Stimulated activated CD8-positive, alpha-beta memory T cell treated with anti-CD3 and anti-CD28 coated beads, Interleukin-4, amount 100 ng/mL, for 24 hours (primary cell): ENCODE results near the gene CCDC197.

Experiments
- DNase-seq: peaks from one replicate; pipeline ENCODE4 v3.0.0-alpha.2; 2020; ENCODE audit warnings: low read depth

The CCDC197 gene

DNA sequence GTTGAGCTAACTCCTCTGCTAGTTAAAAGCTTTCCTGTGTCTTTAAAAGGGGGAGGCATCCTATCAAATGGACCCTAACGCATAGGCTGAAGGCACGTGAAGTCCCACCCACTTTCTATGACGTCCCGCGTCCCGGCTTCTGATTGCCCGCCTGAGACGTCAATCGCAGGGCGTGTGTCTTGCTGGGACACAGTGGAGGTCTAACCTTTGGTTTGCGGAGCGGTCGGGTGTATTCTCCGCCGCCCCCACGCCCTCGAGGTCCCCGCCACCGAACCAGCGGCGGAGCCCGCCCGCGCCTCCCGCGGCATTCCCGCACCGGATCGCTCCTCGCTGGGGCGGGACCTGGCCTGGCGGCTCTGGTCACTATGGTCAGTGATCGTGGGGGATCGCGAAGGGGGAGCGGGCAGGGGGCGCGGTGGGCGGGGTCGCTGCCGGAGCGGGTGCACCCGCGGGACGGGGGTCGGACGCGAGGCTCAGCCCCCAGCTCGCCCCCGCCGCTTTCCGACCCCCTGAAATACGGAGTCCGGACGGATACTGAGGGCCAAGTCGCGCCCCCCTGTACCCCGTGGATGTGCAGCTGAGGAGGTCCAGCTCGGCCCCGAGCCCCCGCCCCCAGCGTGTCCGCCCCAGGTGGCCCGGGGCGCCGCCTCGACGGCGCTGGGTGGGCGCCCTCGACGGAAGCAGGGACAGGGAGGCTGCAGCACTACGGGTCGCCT, 29.2 kb downstream of the CCDC197 start, which contains the start of gene OTUB2:
OTUB2 (plus strand) TSS at position 168 of the 716 bp plus-strand sequence; CDS start at position 366, 198 bp downstream.
- DNase-seq, result peak; percentile 94

DNA sequence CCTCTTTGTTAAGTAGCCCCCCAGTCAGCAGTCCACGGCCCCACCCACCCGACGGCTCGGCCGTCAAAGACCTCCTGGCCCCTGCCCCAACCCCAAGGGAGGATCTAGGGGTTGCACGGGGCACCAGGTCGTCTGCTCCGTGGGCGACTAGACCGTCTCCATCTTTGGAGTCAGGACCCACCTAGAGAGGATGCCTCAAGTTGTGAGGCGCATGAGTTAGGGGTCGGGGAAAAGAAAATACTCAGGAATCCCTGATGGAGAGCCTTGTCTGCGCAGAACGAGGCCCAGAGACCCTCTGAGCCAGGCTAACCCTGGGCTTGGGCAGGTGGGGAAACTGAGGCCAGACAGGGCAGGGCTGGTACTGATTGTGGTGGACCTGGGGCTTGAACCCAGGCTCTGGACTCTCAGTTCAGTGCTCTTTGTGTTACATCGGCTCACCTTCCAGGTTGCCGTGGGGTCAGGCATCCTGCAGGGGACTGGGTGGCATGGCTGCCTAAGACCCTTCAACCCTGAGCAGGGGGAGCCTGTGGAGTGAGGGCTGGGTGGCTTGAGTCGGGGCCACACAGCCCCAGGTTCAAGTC, 29.9 kb downstream of the CCDC197 start:
- DNase-seq, result no peak

DNA sequence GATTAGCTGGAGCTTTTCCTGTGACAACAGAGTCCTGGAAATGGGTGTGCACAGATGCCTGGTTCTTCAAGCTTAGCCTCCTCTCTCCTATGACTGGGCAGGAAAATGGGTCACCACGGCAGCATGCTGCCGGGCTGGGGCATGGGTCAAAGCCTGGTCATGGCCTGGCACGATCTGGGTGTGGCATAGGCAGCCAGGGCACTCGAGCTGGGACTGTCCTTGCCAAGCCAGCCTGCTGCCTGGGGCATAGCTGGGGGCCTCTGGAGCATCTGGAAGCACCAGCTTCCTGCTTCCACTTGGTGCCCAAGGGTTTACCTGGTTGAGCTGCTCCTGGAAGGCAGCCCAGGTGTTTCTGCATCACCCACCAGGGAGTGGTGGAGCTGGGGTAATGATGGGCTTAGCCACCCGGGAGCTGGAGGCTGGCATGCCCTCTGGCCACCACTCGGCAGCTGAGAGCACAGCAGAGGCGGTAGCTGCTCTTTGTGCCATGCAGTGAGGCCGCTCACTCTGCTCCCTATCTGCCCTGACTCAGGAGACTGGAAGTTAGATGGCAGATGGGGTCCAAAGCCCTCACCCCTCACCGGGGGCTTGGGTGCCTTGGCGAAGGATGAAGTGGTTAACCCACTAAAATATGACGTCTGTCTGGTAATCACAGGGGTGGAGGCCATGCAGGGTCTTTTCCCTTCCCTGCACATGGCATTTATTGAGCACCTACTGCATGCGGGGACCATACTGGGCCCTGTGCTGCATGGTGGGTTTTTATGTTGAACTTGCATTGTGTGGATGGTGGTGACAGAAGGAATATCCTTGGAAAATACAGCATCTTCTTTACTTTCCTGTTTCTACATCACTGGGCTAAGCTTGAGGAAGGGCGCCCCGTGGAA, 30.7 kb downstream of the CCDC197 start:
- DNase-seq, result no peak

DNA sequence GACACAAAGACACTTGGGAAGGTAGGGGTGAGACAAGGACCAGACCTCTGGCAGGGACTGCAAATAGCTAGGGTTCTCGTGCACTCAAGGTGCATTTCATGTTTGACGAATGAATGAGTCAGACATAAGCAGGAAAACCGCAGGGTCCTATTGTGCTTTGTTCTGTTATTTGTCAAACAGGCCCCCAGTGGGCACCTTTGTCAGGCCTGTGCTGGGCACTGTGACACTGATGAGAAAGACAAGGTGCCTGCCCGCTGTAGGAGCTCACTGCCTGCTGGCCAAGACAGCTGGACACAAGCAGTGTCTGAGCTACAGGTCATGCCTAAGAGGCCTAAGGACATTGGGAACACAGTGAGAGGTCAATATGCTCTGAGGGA, 31.3 kb downstream of the CCDC197 start:
- no peak for DNase-seq

DNA sequence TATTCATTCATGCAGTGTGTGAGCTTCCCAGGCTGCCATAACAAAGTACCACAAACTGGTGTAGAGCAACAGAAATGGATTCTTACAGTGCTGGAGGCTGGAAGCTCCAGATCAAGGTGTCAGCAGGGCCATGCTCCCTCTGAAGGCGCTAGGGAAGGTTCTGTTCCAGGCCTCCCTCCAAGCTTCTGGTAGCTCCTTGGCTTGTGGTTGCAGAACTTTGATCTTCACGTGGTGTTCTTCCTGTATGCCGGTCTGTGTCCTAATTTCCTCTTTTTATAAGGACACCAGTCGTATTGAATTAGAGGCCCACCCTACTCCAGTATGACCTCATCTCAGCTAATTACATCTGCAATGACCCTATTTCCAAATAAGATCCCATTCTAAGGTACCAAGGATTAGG, 32.2 kb downstream of the CCDC197 start:
- DNase-seq, result no peak

DNA sequence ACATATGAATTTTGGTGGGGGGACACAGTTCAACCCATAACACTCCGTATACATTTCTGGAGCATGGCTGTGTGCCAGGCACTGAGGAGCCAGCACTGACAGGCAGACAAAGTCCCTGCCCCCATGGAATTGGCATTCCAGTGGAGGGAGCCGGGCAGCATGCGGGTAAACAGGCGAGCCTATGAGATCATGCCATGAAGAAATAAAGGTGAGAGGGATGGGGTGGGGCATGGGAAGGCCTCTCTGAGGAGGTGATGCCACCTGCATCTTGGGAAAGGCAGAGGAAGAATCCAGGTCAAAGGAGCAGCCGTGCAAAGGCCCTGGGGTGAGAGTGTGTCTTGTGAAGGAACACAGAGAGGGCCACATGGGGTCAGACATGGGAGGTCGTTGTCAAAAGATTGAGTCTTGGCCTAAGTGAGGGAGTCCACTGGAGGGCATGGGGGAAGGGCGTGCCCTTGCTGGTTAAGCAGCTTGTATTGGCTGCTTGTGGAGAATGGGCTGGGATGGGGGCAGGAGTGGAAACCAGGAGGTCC, 32.6 kb downstream of the CCDC197 start:
- no peak for DNase-seq

DNA sequence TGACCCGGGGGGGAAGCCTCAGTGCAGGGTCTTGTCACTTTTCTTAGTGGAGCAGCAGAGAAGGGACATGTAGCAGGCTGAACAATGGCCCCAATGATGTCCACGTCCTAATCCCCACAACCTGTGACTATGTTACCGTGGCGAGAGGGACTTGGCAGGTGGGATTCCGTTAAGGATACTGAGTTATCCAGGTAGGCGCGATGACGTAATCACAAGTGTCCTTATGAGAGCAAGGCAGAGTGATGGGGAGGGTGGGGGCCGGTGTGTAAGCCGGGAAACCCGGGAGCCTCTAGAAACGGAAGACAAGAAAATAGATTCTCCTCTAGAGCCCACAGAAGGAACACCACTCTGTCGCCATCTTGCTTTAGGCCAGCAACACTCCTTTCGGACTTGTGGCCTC, 33.5 kb downstream of the CCDC197 start:
- no peak for DNase-seq

DNA sequence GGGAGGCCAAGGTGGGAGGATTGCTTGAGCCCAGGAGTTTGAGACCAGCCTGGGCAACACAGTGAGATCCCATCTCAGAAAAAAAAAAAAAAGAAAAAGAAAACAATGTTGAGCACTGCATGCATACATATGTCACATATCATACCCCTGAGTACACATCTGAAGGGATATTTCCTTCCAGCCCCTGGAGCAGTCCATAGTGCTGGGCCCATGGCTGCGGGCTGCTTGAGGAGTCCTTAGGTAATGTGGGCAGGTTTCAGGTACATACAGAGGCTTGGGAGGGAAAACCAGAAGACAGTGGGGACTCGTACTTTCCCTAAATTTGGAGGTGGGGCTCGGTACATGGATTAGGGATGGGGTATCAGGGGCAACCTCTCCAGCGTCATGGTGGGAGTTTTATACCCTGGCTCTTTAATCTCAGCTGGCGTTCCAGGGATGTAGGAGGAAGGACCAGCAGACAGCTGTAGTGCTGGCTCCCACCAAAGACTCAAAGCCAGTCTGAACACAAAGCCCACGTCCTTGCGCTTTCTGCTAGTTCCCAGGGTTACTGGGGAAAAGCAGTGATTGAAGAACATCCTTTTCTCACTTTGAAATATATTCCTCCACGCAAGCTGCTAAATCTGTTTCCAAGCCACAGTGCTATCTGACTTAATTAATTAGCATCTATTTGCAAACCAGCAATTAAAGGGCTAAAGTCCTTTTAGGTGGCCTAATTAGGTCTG, 34.2 kb downstream of the CCDC197 start:
- no peak for DNase-seq

DNA sequence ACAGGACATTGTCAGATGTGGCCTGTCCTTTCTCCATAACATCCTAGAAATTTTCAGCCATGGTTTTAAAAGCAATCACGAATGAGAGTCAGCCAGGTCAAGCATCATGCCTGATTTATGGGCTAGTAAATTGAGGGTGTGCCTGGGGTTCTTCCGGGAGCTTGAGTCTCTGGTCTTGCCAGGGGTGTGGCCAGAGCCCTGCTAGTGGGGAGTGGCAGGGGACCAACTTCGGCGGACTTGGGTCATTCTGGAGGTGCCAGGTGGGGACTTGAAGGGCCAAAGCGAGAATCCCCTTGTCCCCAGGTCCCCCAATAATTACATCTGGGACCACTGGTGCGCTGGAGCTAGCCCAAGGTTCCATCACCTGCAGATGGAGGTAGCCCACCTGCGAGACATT, 34.8 kb downstream of the CCDC197 start:
- no peak for DNase-seq

DNA sequence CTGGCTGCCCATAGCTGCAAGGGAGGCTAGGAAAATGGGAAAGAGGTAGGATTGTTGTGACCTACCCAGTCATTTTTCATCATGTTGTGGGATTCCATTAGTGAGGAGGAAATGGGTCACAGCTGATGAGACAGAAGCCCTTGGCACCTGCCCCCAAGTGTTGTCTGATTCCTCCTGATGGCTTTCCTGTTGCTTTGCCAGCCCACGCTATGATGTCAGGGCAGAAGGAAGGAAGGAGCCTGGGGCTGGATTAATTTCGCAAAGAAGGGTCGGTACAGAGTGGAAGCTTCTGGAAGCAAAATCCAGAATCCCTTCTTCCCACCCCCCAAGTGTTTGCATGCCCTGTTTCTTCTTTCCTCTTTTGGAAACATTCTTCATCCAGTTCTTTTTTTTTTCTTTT, 37.8 kb downstream of the CCDC197 start:
- DNase-seq, result no peak

DNA sequence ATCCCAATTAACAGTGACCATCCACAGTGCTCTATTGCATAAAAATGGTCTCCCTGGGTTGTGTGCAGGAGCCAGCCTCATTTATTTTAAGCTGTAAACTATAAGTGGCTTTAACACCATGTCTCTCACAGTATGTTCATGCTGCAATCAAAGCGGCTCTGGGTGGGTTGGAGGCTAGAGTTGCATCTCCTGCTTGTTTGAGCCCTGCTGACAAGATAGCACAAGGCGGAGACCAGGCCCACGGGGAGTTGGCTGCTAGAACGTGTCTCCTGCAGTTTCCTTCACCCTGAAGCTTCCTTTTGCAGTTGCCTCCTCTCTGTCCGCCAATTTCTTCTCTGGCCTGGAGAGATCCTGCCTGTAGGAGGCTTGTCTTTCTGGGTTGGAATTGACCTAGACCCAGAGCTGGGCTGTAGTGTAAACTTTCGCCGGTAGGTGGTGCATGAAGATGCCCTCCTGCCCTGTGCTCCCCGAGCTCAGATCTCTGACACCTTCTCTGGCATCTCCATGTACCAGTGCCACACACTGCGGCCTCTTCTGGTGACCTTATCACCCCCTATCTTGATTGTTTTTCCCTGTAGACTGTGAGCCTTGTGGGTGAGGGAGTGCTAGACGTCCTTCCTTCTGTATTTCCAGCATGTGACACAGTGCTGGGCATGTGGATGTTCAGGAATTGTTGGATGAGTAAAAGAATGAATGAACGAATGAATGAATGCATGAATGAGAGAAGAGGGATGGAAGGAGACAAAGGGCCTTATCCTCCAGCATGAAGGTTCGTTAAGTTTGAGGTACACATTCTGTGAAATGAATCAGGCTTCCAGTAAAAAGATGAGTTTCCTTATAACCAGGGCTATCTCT, 39.4 kb downstream of the CCDC197 start:
- peak; percentile 63 for DNase-seq

DNA sequence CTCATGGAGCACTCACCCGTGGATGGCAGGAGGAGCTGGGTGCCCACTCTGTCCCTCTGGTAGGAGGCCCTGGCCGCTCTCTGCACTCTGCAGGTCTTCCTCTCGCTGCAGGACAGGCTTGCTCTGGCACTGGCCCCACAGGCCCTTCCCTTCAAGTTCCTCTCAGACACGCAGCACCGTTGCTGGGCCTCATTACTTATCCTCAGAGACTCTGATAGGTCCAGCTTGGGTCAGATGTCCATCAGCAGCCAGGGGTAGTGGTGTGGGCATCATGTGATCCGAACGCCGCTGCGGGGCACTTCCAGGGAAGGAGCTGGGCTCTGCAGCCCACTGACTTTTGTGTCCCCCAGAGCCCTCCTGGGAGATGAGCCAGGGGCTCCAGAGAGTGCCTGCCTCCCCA, 40.9 kb downstream of the CCDC197 start:
- DNase-seq, result no peak

DNA sequence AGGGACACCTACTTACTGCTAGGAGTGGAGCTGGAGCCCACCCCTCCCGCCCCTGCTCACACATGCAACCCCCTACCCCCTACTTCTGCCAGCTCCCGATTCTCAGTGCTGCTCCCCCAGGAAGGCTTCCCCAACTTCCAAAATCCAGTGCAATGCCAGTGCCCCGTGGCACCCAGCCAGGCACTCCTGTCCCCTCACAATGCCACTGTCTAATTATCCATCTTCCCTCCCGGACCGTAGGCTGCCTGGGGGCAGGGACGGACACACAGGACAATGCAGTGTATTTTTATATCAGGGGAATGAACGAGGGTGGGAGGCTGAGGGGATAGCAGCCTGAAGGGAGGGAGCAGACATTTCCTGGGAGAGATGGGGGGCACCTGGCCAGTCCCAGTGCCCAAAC, 41.4 kb downstream of the CCDC197 start:
- DNase-seq, result no peak

DNA sequence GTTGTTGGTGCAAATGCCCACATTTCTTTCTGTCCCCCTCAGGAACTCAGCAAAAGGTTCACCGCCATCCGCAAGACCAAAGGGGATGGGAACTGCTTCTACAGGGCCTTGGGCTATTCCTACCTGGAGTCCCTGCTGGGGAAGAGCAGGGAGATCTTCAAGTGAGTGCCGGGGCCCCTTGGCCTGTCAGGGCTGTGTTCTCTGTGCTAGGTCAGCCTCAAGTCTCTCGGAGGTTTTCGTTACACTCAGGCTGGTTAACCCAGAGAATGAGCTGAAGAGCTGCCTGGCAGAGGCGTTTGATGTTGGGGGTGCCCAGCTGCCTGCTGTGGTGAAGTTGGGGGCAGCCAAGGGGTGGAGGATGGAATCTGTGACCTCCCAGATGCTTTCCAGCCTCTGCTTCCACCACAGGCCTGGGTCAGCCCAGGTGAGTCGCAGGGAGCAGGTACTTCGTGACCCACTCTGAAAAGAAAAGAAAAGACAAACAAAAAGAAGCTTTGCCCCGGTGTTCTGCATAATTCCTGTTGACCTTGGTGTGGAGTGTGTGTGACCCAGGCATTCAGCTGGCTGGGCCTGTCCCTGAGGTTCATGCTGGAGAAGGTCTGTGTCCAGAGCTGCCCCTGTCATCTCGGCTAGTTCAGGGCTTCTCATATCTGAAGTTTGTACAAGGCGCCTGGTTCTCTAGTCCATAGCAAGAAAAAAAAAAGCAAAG, 42.0 kb downstream of the CCDC197 start:
- no peak for DNase-seq

DNA sequence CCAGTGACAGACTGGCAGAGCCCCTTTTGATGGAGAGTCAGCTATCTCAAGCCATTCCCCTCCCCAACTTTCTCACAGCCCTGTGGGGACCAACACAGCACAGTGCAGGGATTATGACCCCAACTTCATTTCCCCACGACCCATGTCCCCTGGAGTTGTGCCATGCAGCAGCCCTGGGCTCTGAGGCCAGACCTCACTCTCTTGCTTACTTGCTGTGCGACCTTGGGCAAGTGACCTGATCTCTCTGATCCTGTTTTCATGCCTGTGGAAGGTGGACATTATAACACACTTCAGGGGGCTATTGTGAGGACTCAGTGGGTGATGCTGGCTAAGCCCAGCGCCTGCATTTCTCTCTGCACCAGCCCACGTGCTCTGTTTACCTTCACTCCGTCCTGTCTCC, 43.1 kb downstream of the CCDC197 start:
- DNase-seq, result no peak

DNA sequence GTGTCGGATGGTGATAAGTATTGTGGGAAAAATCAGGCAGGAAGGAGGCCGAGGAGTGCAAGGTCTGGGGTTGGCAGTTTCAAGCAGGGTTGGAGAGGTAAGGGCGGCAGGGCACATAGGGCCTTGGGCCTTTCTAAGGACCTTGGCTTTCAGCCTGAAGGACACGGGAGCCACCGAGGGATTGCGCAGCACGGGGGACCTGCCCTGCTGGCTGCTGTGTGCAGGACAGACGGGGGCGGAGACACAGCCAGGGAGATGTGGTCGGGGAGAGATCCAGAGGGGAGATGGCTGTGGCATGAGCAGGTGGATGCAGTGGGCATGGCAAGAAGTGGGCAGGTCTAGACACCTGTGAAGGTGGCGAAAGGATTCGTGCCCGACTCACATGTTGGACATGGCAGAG, 43.7 kb downstream of the CCDC197 start:
- no peak for DNase-seq

DNA sequence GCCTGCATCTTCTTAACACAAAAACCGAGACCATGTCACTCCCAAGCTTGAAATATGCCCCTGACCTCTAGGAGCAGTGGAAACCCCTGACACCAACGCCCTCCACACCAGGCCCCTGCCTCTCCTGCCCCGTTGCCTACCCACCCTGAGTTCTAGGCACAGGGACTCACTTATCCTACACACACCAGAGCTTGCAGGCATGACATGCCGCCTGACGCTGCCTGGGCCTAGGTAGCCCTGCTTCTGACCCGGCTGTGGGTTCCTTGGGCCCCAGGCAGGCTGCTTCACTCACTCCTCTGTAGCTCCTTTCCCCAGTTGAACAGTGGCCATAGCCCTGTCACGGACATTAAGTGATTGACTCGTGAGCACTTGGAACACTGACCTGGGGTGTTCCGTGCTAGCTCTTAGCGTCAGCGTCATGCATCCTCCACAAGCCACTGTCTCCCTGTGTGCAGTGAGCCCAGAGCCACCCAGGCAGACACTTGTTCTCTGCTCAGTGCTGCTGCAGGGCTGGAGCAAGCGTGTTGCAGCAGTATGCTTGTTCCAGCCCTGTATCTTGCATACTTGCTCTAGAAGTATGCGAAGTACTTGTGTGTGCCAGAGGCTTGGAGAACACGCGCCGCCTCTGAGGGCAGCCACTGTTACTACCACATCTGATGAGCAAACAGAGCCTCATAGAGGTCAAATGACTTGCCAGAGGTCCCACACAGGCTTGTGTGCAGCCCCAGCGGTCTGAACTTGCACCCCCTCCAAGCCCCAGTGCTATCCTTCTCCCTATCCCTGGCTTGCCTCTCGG, 44.6 kb downstream of the CCDC197 start:
- no peak for DNase-seq

DNA sequence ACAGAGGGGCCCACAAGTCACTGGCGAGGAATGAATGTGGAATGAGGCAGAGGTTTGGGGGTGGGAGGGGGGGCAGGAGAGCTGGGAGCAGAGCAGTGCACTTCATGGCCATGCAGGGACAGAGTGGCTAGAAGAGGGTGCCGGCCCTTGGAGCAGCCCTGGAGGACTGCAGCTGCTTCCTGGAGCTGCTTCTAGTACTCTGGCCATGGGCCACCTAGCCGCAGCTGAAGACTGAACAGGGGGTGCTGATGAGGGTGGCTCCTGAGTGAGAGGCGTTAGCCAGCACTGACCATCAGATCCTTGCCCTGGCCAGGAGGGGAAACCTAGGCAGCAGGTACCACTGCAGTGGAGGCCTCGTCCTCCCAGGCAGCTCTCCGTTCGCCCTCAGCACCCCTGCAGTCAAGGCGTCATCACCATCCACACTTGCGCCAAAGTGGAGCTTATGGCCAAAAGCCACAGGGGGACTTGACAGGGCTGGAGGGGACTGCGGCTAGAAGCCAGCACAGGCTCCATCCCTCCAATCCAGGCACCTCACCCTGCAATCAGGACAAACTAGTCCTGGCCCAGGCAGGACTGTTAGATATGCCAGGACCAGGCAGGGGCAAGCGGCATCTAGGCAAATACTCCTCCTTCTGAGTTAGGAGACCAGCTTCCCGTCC, 45.5 kb downstream of the CCDC197 start:
- DNase-seq, result no peak

DNA sequence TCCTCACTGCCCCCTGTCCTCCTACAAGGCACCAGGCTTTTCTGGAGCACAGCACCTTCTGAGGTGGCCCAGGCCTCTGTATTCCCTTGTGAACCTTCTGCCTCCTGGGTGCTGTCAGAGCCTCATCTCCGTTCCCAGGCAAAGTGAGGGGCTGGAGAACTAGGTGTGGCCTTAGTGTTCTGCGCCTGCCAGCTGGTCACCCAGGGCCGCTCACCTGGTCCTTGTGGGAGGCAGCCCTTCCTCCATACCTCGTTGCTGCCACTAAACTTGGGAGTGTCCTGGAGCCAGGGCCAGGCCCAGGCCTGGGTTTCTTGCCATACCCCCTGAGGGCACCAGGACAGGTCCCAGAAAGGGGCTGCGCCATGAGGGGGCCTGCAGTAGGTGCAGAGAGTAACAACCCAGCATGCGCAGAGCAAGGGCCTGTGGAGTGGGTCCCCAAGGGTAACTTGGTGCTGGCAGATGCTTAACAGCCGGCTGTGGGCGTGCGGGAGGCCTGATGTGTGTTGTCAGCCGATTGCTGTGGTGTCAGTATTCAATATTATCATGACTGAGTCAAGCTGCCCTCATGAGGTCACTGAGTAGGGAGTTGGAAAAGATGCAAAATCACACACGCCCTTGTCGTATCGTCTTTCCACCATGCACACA, 46.1 kb downstream of the CCDC197 start:
- DNase-seq, result no peak
